Measurements from ENCODE around the gene OGFR. TPM values are rescaled to one million over a fixed set of nuclear protein-coding genes. Genes with fewer than 3 reads are reported as not detected.

OGFR gene
- total RNA-seq, 1 donor from 2014 or later = 47.2 TPM

DNA sequence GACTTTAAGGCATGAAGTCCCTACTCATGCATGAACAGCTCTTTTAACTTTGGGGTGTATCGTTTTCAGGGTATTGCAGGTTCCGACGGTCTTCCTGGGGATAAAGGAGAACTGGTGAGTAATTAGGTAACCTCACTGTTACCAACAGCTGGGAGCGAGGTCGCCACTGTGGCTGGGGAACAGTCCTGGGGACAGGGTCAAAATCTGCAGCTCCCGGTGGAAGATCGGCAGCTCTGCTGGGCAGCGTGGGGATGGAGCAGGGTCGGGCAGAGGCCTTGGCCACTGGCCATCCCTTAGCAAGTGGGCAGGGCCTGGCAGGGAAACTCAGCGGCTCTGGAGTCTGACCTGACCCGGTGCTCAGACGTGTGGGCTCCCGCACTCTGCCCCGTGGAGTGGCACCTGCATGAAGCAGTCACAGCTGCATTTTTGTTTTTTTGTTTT lies 28.3 kb downstream of the OGFR start:
- H3K4me3 Mint-ChIP-seq (ENCODE audit: unreplicated experiment) = no peak overlapping the region
- H3K36me3 Mint-ChIP-seq (ENCODE audit: unreplicated experiment) = no peaks in the 10 kb centered on the region
- peaks cover 19% of the 10 kb centered on the region for H3K4me1 Mint-ChIP-seq (ENCODE audit: unreplicated experiment)
- H3K9me3 Mint-ChIP-seq (ENCODE audit: unreplicated experiment) = no peaks in the 10 kb centered on the region
- no peak overlapping the region for H3K27ac Mint-ChIP-seq (ENCODE audit: unreplicated experiment)
- no peak for TF ChIP-seq CTCF (IDR thresholded peaks at IDR 0.05)
- H3K27me3 Mint-ChIP-seq (ENCODE audit: unreplicated experiment) = peaks cover 2% of the 10 kb centered on the region
- DNase-seq (ENCODE audit: extremely low spot score, unreplicated experiment) = no peak

GRCh38 chr20:62834967-62835730 lies 30.5 kb downstream of the OGFR start:
- Mint-ChIP-seq H3K36me3 (ENCODE audit: unreplicated experiment) (no peaks in the 10 kb centered on the region), H3K27me3 (ENCODE audit: unreplicated experiment) (peaks cover 2% of the 10 kb centered on the region), H3K9me3 (ENCODE audit: unreplicated experiment) (no peaks in the 10 kb centered on the region), H3K27ac (ENCODE audit: unreplicated experiment) (no peak overlapping the region), H3K4me3 (ENCODE audit: unreplicated experiment) (no peak overlapping the region), H3K4me1 (ENCODE audit: unreplicated experiment) (peaks cover 19% of the 10 kb centered on the region)
- no peak for TF ChIP-seq CTCF (IDR thresholded peaks at IDR 0.05)
- no peak for DNase-seq (ENCODE audit: extremely low spot score, unreplicated experiment)

DNA sequence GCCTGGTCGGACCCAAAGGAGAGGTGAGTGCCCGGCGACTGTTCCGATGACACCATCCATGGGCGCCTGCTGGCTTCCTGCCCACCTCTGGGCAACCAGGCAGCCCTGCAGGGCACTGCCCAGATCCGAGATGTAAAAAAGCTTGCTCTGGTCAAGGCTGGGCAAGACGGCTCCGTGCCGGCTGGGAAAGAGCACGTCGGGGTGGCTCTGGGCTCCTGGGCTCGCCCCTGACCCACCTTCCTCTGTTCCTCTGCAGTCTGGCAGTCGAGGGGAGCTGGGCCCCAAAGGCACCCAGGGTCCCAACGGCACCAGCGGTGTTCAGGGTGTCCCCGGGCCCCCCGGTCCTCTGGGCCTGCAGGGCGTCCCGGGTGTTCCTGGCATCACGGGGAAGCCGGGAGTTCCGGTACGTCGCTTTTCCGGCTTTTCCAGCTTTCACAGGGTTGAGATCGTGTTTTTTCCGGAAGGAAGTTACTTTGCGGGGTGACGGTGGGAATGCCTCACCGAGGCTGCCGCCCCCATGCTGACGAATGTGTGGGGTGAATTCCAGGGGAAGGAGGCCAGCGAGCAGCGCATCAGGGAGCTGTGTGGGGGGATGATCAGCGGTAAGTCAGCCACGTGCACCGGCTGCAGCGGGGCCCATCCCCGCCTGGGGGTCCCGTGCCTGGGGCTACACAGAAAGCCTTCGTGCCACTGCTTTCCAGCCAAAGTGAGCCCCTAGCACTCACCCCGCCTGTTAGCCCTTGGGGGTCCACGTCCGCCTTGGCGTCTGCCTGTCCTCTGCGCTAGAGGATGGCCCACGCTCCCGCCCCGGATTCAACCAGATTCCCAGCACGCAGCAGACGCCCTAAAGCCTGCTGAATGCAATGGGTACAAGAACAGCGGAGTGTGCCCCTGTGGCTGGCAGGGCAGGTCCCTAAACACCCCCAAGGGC lies 31.6 kb downstream of the OGFR start:
- Mint-ChIP-seq H3K9me3 (ENCODE audit: unreplicated experiment) (no peaks in the 10 kb centered on the region), H3K4me3 (ENCODE audit: unreplicated experiment) (no peak overlapping the region), H3K36me3 (ENCODE audit: unreplicated experiment) (peaks cover 2% of the 10 kb centered on the region), H3K27ac (ENCODE audit: unreplicated experiment) (no peak overlapping the region), H3K4me1 (ENCODE audit: unreplicated experiment) (peaks cover 16% of the 10 kb centered on the region), H3K27me3 (ENCODE audit: unreplicated experiment) (peaks cover 2% of the 10 kb centered on the region)
- no peak for TF ChIP-seq CTCF (IDR thresholded peaks at IDR 0.05)
- DNase-seq (ENCODE audit: extremely low spot score, unreplicated experiment) = no peak

DNA sequence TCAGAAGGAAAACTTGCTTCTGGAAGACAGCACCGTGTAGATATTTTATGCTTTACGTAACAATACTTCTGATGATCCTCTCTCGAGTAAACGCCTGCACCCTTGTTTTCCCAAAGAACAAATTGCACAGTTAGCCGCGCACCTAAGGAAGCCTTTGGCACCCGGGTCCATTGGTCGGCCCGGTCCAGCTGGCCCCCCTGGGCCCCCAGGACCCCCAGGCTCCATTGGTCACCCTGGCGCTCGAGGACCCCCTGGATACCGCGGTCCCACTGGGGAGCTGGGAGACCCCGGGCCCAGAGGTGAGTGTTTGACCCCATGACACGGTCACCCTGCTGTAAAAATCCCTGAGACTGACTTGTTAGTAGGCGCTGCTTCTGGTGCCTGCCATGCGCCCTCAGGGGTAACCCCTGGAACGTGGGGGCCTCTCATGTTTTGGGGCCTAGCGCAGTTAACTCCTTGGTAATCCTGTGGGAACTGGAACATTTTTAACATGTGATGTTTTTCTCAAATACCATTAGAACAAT lies 32.4 kb downstream of the OGFR start:
- H3K4me1 Mint-ChIP-seq (ENCODE audit: unreplicated experiment) = peaks cover 11% of the 10 kb centered on the region
- H3K36me3 Mint-ChIP-seq (ENCODE audit: unreplicated experiment) = peaks cover 2% of the 10 kb centered on the region
- peaks cover 2% of the 10 kb centered on the region for H3K27me3 Mint-ChIP-seq (ENCODE audit: unreplicated experiment)
- TF ChIP-seq CTCF (IDR thresholded peaks at IDR 0.05) = no peak
- H3K27ac Mint-ChIP-seq (ENCODE audit: unreplicated experiment) = no peak overlapping the region
- no peaks in the 10 kb centered on the region for H3K9me3 Mint-ChIP-seq (ENCODE audit: unreplicated experiment)
- no peak overlapping the region for H3K4me3 Mint-ChIP-seq (ENCODE audit: unreplicated experiment)
- DNase-seq (ENCODE audit: extremely low spot score, unreplicated experiment) = no peak

GRCh38 chr20:62837790-62838127 lies 33.1 kb downstream of the OGFR start:
- no peak for TF ChIP-seq CTCF (IDR thresholded peaks at IDR 0.05)
- Mint-ChIP-seq H3K36me3 (ENCODE audit: unreplicated experiment) (peaks cover 2% of the 10 kb centered on the region), H3K27me3 (ENCODE audit: unreplicated experiment) (peaks cover 2% of the 10 kb centered on the region), H3K9me3 (ENCODE audit: unreplicated experiment) (no peaks in the 10 kb centered on the region), H3K4me1 (ENCODE audit: unreplicated experiment) (peaks cover 6% of the 10 kb centered on the region), H3K27ac (ENCODE audit: unreplicated experiment) (no peak overlapping the region), H3K4me3 (ENCODE audit: unreplicated experiment) (no peak overlapping the region)
- no peak for DNase-seq (ENCODE audit: extremely low spot score, unreplicated experiment)
